Panc1 (cell line): ENCODE results near the gene HLCS.

Experiments
- POLR2AphosphoS5 ChIP-seq: IDR thresholded peaks from 2 replicates; pipeline ENCODE4 v1.6.1; 2012; ENCODE audit warnings: mild to moderate bottlenecking, low read depth, low read length, moderate library complexity
- SIN3A ChIP-seq: IDR thresholded peaks from 2 replicates; pipeline ENCODE4 v1.6.1; 2012; ENCODE audit warnings: low read depth, mild to moderate bottlenecking, low read length, moderate library complexity, borderline replicate concordance; ENCODE audit not compliant: insufficient read depth
- TCF7L2 ChIP-seq: IDR thresholded peaks from 2 replicates; pipeline ENCODE4 v1.6.1; 2011; ENCODE audit warnings: mild to moderate bottlenecking, low read depth, low read length, inconsistent platforms
- TF ChIP-seq, protein P1 (sequence below): fragments of 450-650 bp; IDR thresholded peaks from 2 replicates; pipeline ENCODE4 v1.5.1; 2017; ENCODE audit warnings: mild to moderate bottlenecking
- TF ChIP-seq, protein P2 (sequence below), 2 experiments: IDR thresholded peaks; 2 replicates each; pipeline ENCODE4 v1.6.1; 2011 to 2012; ENCODE audit warnings: low read depth in 2 of 2, control low read depth in 1 of 2, low read length in 1 of 2, mild to moderate bottlenecking in 1 of 2, moderate library complexity in 1 of 2; ENCODE audit not compliant: insufficient read depth in 1 of 2

DNA sequence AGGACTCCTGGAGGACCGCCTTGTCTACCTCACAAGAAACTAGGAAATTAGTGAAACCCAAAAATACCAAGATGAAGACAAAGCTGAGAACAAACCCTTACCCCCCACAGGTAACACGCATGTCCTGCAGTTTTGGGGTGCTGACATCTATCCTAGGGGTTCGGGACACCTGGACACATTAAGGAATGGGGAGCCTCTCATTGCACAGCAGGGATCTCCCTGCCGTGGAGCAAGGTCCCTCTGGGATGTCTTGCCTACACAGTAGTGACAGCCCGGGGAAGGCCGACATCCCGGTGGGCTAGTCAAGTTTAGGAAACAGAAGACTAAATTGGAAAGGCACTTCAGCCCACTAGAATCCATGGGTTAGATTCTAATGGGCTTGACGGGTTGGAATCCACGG is 223.0 kb downstream of the HLCS start:
- TF ChIP-seq, protein P1, sequence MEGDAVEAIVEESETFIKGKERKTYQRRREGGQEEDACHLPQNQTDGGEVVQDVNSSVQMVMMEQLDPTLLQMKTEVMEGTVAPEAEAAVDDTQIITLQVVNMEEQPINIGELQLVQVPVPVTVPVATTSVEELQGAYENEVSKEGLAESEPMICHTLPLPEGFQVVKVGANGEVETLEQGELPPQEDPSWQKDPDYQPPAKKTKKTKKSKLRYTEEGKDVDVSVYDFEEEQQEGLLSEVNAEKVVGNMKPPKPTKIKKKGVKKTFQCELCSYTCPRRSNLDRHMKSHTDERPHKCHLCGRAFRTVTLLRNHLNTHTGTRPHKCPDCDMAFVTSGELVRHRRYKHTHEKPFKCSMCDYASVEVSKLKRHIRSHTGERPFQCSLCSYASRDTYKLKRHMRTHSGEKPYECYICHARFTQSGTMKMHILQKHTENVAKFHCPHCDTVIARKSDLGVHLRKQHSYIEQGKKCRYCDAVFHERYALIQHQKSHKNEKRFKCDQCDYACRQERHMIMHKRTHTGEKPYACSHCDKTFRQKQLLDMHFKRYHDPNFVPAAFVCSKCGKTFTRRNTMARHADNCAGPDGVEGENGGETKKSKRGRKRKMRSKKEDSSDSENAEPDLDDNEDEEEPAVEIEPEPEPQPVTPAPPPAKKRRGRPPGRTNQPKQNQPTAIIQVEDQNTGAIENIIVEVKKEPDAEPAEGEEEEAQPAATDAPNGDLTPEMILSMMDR: no peak
- TF ChIP-seq, protein P2, sequence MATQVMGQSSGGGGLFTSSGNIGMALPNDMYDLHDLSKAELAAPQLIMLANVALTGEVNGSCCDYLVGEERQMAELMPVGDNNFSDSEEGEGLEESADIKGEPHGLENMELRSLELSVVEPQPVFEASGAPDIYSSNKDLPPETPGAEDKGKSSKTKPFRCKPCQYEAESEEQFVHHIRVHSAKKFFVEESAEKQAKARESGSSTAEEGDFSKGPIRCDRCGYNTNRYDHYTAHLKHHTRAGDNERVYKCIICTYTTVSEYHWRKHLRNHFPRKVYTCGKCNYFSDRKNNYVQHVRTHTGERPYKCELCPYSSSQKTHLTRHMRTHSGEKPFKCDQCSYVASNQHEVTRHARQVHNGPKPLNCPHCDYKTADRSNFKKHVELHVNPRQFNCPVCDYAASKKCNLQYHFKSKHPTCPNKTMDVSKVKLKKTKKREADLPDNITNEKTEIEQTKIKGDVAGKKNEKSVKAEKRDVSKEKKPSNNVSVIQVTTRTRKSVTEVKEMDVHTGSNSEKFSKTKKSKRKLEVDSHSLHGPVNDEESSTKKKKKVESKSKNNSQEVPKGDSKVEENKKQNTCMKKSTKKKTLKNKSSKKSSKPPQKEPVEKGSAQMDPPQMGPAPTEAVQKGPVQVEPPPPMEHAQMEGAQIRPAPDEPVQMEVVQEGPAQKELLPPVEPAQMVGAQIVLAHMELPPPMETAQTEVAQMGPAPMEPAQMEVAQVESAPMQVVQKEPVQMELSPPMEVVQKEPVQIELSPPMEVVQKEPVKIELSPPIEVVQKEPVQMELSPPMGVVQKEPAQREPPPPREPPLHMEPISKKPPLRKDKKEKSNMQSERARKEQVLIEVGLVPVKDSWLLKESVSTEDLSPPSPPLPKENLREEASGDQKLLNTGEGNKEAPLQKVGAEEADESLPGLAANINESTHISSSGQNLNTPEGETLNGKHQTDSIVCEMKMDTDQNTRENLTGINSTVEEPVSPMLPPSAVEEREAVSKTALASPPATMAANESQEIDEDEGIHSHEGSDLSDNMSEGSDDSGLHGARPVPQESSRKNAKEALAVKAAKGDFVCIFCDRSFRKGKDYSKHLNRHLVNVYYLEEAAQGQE (IDR thresholded peaks at IDR 0.05; ENCODE audit: insufficient read depth in 1 of 2, low read depth in 2 of 2, low read length in 1 of 2): no peak
- TF ChIP-seq TCF7L2 (no peak), POLR2AphosphoS5 (no peak), SIN3A (no peak)
